Gastrocnemius medialis (tissue), 4 donors: Measurements from ENCODE around the gene ART4.

Experiments
- CTCF ChIP-seq, 5 experiments: fragments of 450-650 bp in 3 of 5; fragments of 200-600 bp in 2 of 5; sonication (generic) in 2 of 5; IDR thresholded peaks in 4 of 5; conservative IDR thresholded peaks in 1 of 5; 1 replicate in 4 of 5; 2 replicates in 1 of 5; pipeline ENCODE4 v1.5.1; 2016 to 2019; ENCODE audit warnings: antibody characterized with exemption in 5 of 5, mild to moderate bottlenecking in 3 of 5, moderate library complexity in 3 of 5
- POLR2A ChIP-seq, 2 donors: fragments of 450-650 bp; IDR thresholded peaks; one replicate each; pipeline ENCODE4 v1.6.1; 2017; ENCODE audit warnings: antibody characterized with exemption in 2 of 2, mild to moderate bottlenecking in 2 of 2, moderate library complexity in 2 of 2

- TF ChIP-seq CTCF (IDR thresholded peaks at IDR 0.05 in 4 of 5, conservative IDR thresholded peaks at IDR 0.05 in 1 of 5): no peak
- TF ChIP-seq POLR2A (IDR thresholded peaks at IDR 0.05): no peak
Measured at GRCh38 chr12:14779834-14780233, 63.5 kb downstream of the ART4 start.
